ENCODE data around the gene CACNA1C. TPM values are rescaled to one million over a fixed set of nuclear protein-coding genes. Genes with fewer than 3 reads are reported as not detected.

Gene CACNA1C
- total RNA-seq, 1 experiment from 2014 or later = not detected

DNA sequence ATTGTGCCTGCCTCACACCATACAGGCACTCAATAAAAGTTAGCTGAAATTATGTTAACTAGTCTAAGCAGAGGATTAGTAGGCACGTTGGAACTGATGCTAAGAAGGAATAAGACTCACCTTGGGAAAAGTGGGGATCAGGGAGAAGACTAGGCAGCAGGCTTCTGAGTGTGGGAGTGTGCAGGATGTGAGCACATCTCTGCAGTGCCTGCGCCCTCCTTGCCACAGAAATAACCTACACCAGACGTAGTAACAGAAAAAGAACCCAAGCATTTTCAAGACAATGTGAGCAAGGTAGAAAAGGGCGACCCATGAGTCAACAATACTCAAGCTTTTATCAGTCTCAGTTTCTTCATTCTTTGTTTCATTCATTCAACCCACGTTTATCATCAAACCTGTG, 113.9 kb downstream of the CACNA1C start:
- Histone ChIP-seq H3K27ac (no peak overlapping the region), H3K4me1 (replicated peaks; ENCODE audit: insufficient read depth) (no peaks in the 10 kb centered on the region), H3K79me2 (ENCODE audit: low read depth) (no peaks in the 10 kb centered on the region), H3K36me3 (ENCODE audit: low read depth) (no peaks in the 10 kb centered on the region), H3K9me2 (ENCODE audit: insufficient read depth) (no peaks in the 10 kb centered on the region), H3K4me2 (no peak overlapping the region), H3K9me3 (ENCODE audit: insufficient read depth, low read depth) (no peaks in the 10 kb centered on the region), H4K20me1 (ENCODE audit: insufficient read depth) (no peaks in the 10 kb centered on the region), H2AFZ (no peak overlapping the region), H3K27me3 (ENCODE audit: insufficient read depth, low read depth) (peaks cover 69% of the 10 kb centered on the region), H3K4me3 (no peak overlapping the region), H3F3A (ENCODE audit: insufficient read depth, low read depth) (no peaks in the 10 kb centered on the region)
- intact Hi-C loops (cut with micrococcal nuclease; ENCODE audit: unreplicated experiment) = no loop called here
- BruUV-seq (replicated peaks) = no TSS peak
- DNase-seq = no peak
- POLR2A ChIA-PET (ENCODE audit: unreplicated experiment) = no interaction called here
- CTCF ChIA-PET = no interaction called here
- no peak for TF ChIP-seq EZH2 (IDR thresholded peaks at IDR 0.05; ENCODE audit: low read depth)
- TF ChIP-seq, protein P1, sequence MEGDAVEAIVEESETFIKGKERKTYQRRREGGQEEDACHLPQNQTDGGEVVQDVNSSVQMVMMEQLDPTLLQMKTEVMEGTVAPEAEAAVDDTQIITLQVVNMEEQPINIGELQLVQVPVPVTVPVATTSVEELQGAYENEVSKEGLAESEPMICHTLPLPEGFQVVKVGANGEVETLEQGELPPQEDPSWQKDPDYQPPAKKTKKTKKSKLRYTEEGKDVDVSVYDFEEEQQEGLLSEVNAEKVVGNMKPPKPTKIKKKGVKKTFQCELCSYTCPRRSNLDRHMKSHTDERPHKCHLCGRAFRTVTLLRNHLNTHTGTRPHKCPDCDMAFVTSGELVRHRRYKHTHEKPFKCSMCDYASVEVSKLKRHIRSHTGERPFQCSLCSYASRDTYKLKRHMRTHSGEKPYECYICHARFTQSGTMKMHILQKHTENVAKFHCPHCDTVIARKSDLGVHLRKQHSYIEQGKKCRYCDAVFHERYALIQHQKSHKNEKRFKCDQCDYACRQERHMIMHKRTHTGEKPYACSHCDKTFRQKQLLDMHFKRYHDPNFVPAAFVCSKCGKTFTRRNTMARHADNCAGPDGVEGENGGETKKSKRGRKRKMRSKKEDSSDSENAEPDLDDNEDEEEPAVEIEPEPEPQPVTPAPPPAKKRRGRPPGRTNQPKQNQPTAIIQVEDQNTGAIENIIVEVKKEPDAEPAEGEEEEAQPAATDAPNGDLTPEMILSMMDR (conservative IDR thresholded peaks at IDR 0.05) = no peak

DNA sequence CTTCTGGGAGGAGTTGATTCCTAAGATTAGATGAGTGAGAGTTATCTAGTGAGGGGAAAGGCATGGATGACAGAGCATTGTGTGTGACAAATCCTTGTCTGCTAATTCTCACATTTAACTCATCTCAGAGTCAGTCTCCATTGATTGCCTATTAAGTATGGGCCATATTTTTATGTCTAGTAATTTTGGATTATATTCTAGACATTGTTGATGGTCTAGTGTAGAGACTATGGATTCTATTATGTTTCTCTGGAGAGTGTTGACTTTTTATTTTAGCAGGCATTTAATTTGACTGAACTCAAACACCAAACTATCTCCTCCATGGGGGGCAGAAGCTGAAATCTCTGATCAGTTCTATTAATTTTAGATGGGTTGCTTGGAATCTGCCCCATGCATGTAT, 114.4 kb downstream of the CACNA1C start:
- BruUV-seq (replicated peaks) = no TSS peak
- TF ChIP-seq EZH2 (IDR thresholded peaks at IDR 0.05; ENCODE audit: low read depth) = no peak
- TF ChIP-seq, protein P1 (conservative IDR thresholded peaks at IDR 0.05) = no peak

DNA sequence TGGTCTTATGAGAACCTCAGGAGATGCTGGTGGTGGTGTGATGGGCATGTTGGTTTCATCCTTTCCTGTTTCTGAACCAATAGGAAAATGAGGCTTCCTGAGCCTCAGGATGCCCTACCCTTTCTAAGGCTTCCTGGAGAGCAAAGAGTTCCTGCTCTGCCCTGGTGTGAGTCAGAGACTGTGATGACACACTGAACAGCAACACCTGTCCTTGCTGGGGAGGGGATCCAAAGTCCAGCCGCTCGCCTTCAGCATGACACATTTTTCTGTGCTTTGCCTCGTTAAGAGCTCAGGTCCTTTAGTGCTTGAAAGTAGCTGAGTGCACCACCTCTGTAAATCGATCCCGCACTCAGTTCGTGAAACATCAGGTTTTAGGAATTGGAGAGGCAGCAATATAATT, 116.0 kb downstream of the CACNA1C start:
- no peak for DNase-seq
- Histone ChIP-seq H3K4me1 (replicated peaks; ENCODE audit: insufficient read depth) (no peaks in the 10 kb centered on the region), H3K27ac (no peak overlapping the region), H3K36me3 (ENCODE audit: low read depth) (no peaks in the 10 kb centered on the region), H3K9me3 (ENCODE audit: insufficient read depth, low read depth) (no peaks in the 10 kb centered on the region), H3K9me2 (ENCODE audit: insufficient read depth) (no peaks in the 10 kb centered on the region), H3K4me2 (no peak overlapping the region), H4K20me1 (ENCODE audit: insufficient read depth) (no peaks in the 10 kb centered on the region), H3K27me3 (ENCODE audit: insufficient read depth, low read depth) (peaks cover 69% of the 10 kb centered on the region), H3F3A (ENCODE audit: insufficient read depth, low read depth) (no peaks in the 10 kb centered on the region), H3K79me2 (ENCODE audit: low read depth) (no peaks in the 10 kb centered on the region), H3K4me3 (no peak overlapping the region), H2AFZ (no peak overlapping the region)
- intact Hi-C loops (cut with micrococcal nuclease; ENCODE audit: unreplicated experiment) = no loop called here
- no TSS peak for BruUV-seq (replicated peaks)
- ChIA-PET CTCF (no interaction called here), POLR2A (ENCODE audit: unreplicated experiment) (no interaction called here)
- TF ChIP-seq, protein P1 (conservative IDR thresholded peaks at IDR 0.05) = no peak
- TF ChIP-seq EZH2 (IDR thresholded peaks at IDR 0.05; ENCODE audit: low read depth) = no peak

More for the DNA sequence above, 114.4 kb downstream of the CACNA1C start:
- no peak for DNase-seq
- Histone ChIP-seq H3K9me2 (ENCODE audit: insufficient read depth) (no peaks in the 10 kb centered on the region), H3K79me2 (ENCODE audit: low read depth) (no peaks in the 10 kb centered on the region), H3F3A (ENCODE audit: insufficient read depth, low read depth) (no peaks in the 10 kb centered on the region), H3K4me1 (replicated peaks; ENCODE audit: insufficient read depth) (no peaks in the 10 kb centered on the region), H3K4me3 (no peak overlapping the region), H4K20me1 (ENCODE audit: insufficient read depth) (no peaks in the 10 kb centered on the region), H3K27ac (no peak overlapping the region), H3K27me3 (ENCODE audit: insufficient read depth, low read depth) (peaks cover 69% of the 10 kb centered on the region), H2AFZ (no peak overlapping the region), H3K36me3 (ENCODE audit: low read depth) (no peaks in the 10 kb centered on the region), H3K9me3 (ENCODE audit: insufficient read depth, low read depth) (no peaks in the 10 kb centered on the region), H3K4me2 (no peak overlapping the region)
- intact Hi-C loops (cut with micrococcal nuclease; ENCODE audit: unreplicated experiment) = no loop called here
- CTCF ChIA-PET = no interaction called here
- POLR2A ChIA-PET (ENCODE audit: unreplicated experiment) = no interaction called here

Measured in PC-9 (cell line).